Activated CD4-positive, alpha-beta T cell treated with anti-CD3 and anti-CD28 coated beads, Interleukin-2, amount 10 ng/mL, durations not matched to agents 24 days and 14 days (primary cell): Measurements from ENCODE around the gene DEDD. TPM values are rescaled to one million over a fixed set of nuclear protein-coding genes. Genes with fewer than 3 reads are reported as not detected.

ENCODE experiments used
- DNase-seq: peaks from one replicate; pipeline ENCODE4 v3.0.0; 2022
- H3K27ac Mint-ChIP-seq: one replicate; pipeline ENCODE4 v1.8.0; 2022; ENCODE audit warnings: mild to moderate bottlenecking, mixed read lengths
- H3K27me3 Mint-ChIP-seq: one replicate; pipeline ENCODE4 v1.8.0; 2022; ENCODE audit warnings: mixed read lengths
- H3K36me3 Mint-ChIP-seq: one replicate; pipeline ENCODE4 v1.8.0; 2022; ENCODE audit warnings: low read depth, mild to moderate bottlenecking, mixed read lengths
- H3K4me1 Mint-ChIP-seq: one replicate; pipeline ENCODE4 v1.8.0; 2021; ENCODE audit warnings: mixed read lengths
- H3K4me3 Mint-ChIP-seq: one replicate; pipeline ENCODE4 v1.8.0; 2022; ENCODE audit warnings: mild to moderate bottlenecking, moderate library complexity, mixed read lengths
- H3K9me3 Mint-ChIP-seq: one replicate; pipeline ENCODE4 v1.8.0; 2021; ENCODE audit warnings: mixed read lengths
- intact Hi-C: fragments of 100-400 bp; cut with micrococcal nuclease; formaldehyde crosslinking; loops from one replicate; pipeline ENCODE4 v1.15.1; 2023
- total RNA-seq: library from RNA; stranded (reverse); gene quantifications from 2 replicates; pipeline ENCODE4 v1.2.3, GENCODE V29; 2022

Gene DEDD
- total RNA-seq, 1 donor from 2014 or later, result 46.2 TPM

DNA sequence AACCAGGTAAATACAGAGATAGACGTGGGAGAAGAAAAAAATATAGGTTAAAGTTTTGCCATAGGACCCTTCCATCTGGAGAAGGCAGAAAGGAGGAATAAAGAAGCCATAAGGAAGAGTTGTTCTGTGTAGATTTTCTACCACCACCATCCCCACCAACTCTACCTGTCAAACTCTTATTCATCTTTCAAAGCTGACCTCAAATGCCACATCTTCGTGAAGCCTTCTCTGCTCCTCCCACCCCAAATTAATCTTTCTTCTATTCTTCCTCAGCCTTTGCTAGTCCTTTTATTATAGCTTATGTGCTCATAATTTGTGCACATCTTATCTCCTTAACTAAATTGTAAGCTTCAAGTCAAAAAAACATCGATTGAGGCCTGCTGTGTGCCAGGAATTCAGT is 41.9 kb downstream of the DEDD start:
- H3K27ac Mint-ChIP-seq, result peak overlapping the region; percentile 5
- no peaks in the 10 kb centered on the region for H3K9me3 Mint-ChIP-seq
- no peaks in the 10 kb centered on the region for H3K27me3 Mint-ChIP-seq
- H3K4me1 Mint-ChIP-seq, result peaks cover 53% of the 10 kb centered on the region
- no peaks in the 10 kb centered on the region for H3K36me3 Mint-ChIP-seq
- no peak overlapping the region for H3K4me3 Mint-ChIP-seq
- no peak for DNase-seq
- intact Hi-C loops, result no loop called here

DNA sequence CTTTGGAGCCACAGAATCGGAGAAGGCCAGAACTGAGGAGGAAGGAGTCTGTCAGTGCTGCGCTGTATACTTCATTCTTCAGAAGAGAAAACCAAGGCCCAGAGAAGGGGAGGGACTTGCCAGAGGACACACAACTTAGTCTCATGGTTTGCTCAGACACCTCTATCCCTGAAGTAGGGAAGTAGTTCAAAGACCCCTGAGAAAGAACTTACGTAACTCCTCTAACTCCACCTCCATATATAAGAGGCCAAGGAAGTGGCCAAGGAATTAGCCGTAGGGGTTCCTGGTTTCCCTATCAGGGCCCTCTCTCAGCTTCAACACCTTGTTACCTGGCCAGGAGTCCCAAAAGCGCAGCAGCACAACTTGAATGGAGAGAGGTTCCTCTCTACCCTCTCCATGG is 42.5 kb downstream of the DEDD start:
- intact Hi-C loops, result no loop called here
- no peak for DNase-seq
- no peaks in the 10 kb centered on the region for H3K27me3 Mint-ChIP-seq
- H3K27ac Mint-ChIP-seq, result no peak overlapping the region
- no peaks in the 10 kb centered on the region for H3K9me3 Mint-ChIP-seq
- no peaks in the 10 kb centered on the region for H3K36me3 Mint-ChIP-seq
- peaks cover 49% of the 10 kb centered on the region for H3K4me1 Mint-ChIP-seq
- H3K4me3 Mint-ChIP-seq, result no peak overlapping the region

DNA sequence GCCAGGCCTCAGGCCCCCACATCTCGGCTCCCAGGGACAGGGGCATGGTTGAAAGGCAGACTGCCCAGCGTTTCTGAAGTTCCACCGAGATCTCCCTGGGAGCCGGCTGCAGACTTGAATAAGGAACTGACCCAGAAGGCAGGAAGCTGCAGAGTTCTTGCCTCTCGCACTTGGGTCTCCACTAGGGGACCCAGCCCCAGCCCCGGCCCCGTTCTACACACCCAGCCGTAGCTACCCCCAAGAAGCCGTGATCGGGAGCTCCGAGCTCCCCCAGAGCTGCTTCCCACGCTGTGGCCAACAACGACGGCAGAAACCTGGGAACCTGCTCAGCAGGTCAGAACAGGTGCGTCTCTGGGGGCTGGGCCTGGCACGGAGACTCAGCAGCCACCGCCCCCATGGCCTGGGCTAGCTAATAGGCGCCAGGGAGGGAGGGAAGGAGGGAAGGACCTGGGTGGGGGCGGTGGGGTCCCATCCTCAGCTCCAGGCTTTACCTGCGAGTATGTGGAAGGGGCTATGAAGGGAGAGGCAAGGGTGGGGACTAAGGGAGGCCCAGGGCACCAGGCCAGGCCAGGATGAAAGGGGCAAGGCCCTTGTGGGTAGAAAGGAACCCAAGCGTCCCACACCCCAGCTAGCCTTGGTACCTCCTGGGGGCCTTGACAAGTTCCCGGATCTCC is 43.1 kb downstream of the DEDD start, which contains the start of gene NECTIN4:
Gene NECTIN4 (minus strand): TSS at position 308 of the 674 bp plus-strand sequence. CDS start 262 bp downstream, at position 46.
- intact Hi-C loops, result no loop called here
- Mint-ChIP-seq H3K4me1 (peaks cover 46% of the 10 kb centered on the region), H3K4me3 (no peak within 1 kb of the TSS), H3K9me3 (no peaks in the 10 kb centered on the region), H3K27ac (no peak within 1 kb of the TSS), H3K27me3 (no peaks in the 10 kb centered on the region), H3K36me3 (no peaks in the 10 kb centered on the region)
- DNase-seq, result no peak

GRCh38 chr1:161088587-161089110 is 43.8 kb downstream of the DEDD start:
- no peak for DNase-seq
- no peak overlapping the region for H3K27ac Mint-ChIP-seq
- H3K36me3 Mint-ChIP-seq, result no peaks in the 10 kb centered on the region
- no peaks in the 10 kb centered on the region for H3K9me3 Mint-ChIP-seq
- intact Hi-C loops, result no loop called here
- H3K4me1 Mint-ChIP-seq, result peaks cover 44% of the 10 kb centered on the region
- H3K4me3 Mint-ChIP-seq, result no peak overlapping the region
- no peaks in the 10 kb centered on the region for H3K27me3 Mint-ChIP-seq

- DNase-seq, result no peak
- Mint-ChIP-seq H3K9me3 (no peaks in the 10 kb centered on the region), H3K36me3 (no peaks in the 10 kb centered on the region), H3K4me3 (no peak overlapping the region), H3K27me3 (no peaks in the 10 kb centered on the region), H3K27ac (no peak overlapping the region), H3K4me1 (peaks cover 27% of the 10 kb centered on the region)
- intact Hi-C loops, result no loop called here
These were observed 46.0 kb downstream of the DEDD start for GRCh38 chr1:161086457-161086856.

GRCh38 chr1:161085165-161085564 is 47.3 kb downstream of the DEDD start:
- peaks cover 16% of the 10 kb centered on the region for H3K4me1 Mint-ChIP-seq
- no peaks in the 10 kb centered on the region for H3K9me3 Mint-ChIP-seq
- DNase-seq, result no peak
- no peak overlapping the region for H3K27ac Mint-ChIP-seq
- H3K4me3 Mint-ChIP-seq, result no peak overlapping the region
- H3K36me3 Mint-ChIP-seq, result no peaks in the 10 kb centered on the region
- H3K27me3 Mint-ChIP-seq, result no peaks in the 10 kb centered on the region
- intact Hi-C loops, result no loop called here

- H3K36me3 Mint-ChIP-seq, result no peaks in the 10 kb centered on the region
- peaks cover 18% of the 10 kb centered on the region for H3K4me1 Mint-ChIP-seq
- no peak overlapping the region for H3K27ac Mint-ChIP-seq
- H3K27me3 Mint-ChIP-seq, result no peaks in the 10 kb centered on the region
- no peak overlapping the region for H3K4me3 Mint-ChIP-seq
- no peak for DNase-seq
- intact Hi-C loops, result no loop called here
- H3K9me3 Mint-ChIP-seq, result no peaks in the 10 kb centered on the region
These were observed 47.9 kb downstream of the DEDD start for GRCh38 chr1:161084597-161084988.

GRCh38 chr1:161083748-161084596 is 48.5 kb downstream of the DEDD start:
- Mint-ChIP-seq H3K27me3 (no peaks in the 10 kb centered on the region), H3K27ac (no peak overlapping the region), H3K36me3 (no peaks in the 10 kb centered on the region), H3K4me3 (no peak overlapping the region), H3K9me3 (no peaks in the 10 kb centered on the region), H3K4me1 (peaks cover 17% of the 10 kb centered on the region)
- intact Hi-C loops, result no loop called here
- no peak for DNase-seq

GRCh38 chr1:161082996-161083747 is 49.3 kb downstream of the DEDD start:
- intact Hi-C loops, result no loop called here
- Mint-ChIP-seq H3K4me3 (no peak overlapping the region), H3K4me1 (peaks cover 14% of the 10 kb centered on the region), H3K27me3 (no peaks in the 10 kb centered on the region), H3K36me3 (no peaks in the 10 kb centered on the region), H3K27ac (no peak overlapping the region), H3K9me3 (no peaks in the 10 kb centered on the region)
- no peak for DNase-seq

DNA sequence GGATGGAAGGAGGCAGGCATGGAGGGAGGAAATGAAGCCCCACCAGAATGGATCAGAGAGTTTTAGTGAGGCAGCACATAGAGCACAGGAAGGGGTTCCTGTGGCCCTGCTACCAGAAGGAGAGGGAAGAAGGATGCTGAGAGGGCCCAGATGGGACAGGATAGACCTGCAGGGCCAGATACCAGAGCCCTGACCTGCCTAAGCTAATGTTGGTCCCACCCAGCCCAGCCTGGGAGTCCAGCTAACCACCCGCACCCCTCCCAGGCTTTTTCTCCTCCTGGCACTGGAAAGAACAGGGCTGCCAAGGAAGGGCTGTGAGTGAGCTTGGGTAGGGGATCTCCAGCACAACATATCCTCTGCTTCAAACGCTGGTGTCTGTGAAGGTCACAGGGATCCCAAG is 50.0 kb downstream of the DEDD start:
- intact Hi-C loops, result no loop called here
- Mint-ChIP-seq H3K27me3 (no peaks in the 10 kb centered on the region), H3K27ac (no peak overlapping the region), H3K9me3 (no peaks in the 10 kb centered on the region), H3K4me3 (no peak overlapping the region), H3K36me3 (no peaks in the 10 kb centered on the region), H3K4me1 (peaks cover 9% of the 10 kb centered on the region)
- no peak for DNase-seq

DNA sequence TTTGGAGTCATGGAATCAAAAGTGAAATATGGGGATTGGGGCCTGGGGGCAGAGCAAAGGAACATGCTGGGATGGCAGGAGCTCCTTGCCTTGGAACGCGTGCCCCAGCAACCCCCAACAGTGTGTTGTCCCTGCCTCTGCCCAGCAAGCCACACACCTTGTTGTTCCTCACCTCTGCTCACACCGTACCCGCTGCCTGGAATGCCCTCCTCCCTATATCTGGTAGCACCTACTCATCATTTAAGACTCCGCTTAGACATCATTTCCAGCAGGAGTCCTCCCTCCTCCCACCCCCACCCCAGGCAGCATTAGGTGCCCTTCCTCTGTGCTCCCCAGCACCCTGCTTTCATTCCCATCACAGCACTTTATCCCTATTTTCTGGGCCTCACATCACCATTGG is 50.9 kb downstream of the DEDD start:
- H3K27me3 Mint-ChIP-seq, result no peaks in the 10 kb centered on the region
- intact Hi-C loops, result no loop called here
- H3K4me3 Mint-ChIP-seq, result no peak overlapping the region
- no peak for DNase-seq
- H3K27ac Mint-ChIP-seq, result no peak overlapping the region
- no peaks in the 10 kb centered on the region for H3K36me3 Mint-ChIP-seq
- H3K9me3 Mint-ChIP-seq, result no peaks in the 10 kb centered on the region
- H3K4me1 Mint-ChIP-seq, result peaks cover 8% of the 10 kb centered on the region

GRCh38 chr1:161080441-161081405 is 51.7 kb downstream of the DEDD start:
- DNase-seq, result no peak
- H3K4me3 Mint-ChIP-seq, result no peak overlapping the region
- H3K4me1 Mint-ChIP-seq, result peaks cover 8% of the 10 kb centered on the region
- H3K27ac Mint-ChIP-seq, result no peak overlapping the region
- H3K9me3 Mint-ChIP-seq, result no peaks in the 10 kb centered on the region
- H3K27me3 Mint-ChIP-seq, result no peaks in the 10 kb centered on the region
- intact Hi-C loops, result no loop called here
- no peaks in the 10 kb centered on the region for H3K36me3 Mint-ChIP-seq
